Fibroblast of skin of abdomen (primary cell): Measurements from ENCODE around the gene HSPB2. TPM values are rescaled to one million over a fixed set of nuclear protein-coding genes. Genes with fewer than 3 reads are reported as not detected.
A peak's percentile ranks its signal among the peaks of the same experiment; 100 is the strongest.
"Not testable (repeated sequence)": the region's sequence is repeated elsewhere in the genome, so short reads cannot be mapped to it uniquely, and the experiment has no call there.

Source experiments
- DNase-seq: peaks from one replicate; pipeline ENCODE4 v3.0.0-alpha.2; 2013
- polyA plus RNA-seq, 2 experiments: library from polyadenylated mRNA; unstranded; fragments of 120-200 nt; gene quantifications; one replicate each; pipeline ENCODE4 v1.2.1, GENCODE V29; 2013; ENCODE audit not compliant: insufficient read length in 2 of 2

The HSPB2 gene, protein sequence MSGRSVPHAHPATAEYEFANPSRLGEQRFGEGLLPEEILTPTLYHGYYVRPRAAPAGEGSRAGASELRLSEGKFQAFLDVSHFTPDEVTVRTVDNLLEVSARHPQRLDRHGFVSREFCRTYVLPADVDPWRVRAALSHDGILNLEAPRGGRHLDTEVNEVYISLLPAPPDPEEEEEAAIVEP
- polyA plus RNA-seq (2013, experiment 1 of 2; ENCODE audit: insufficient read length): 1.4 TPM
- polyA plus RNA-seq (2013, experiment 2 of 2; ENCODE audit: insufficient read length): 1.7 TPM

DNA sequence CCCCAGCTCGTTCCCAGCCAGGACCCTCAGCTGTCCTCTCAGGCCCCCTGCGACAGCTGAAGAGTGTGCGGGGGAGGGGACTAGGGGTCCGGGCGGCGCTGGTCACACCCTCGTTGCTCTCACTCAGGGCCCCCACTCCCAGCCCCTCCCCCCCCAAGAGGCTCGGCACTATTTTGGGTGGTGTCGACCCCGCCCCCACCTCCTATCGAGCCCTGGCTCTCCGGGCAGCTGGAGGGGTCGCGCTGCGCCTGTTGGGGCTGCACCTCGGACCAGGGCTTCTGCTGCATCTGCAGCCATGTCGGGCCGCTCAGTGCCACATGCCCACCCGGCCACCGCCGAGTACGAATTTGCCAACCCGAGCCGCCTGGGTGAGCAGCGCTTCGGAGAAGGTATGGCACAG lies at the start of gene HSPB2:
HSPB2 (plus strand) TSS at position 200 of the 400 bp plus-strand sequence; CDS start at position 296, 96 bp downstream.
- DNase-seq: no peak

DNA sequence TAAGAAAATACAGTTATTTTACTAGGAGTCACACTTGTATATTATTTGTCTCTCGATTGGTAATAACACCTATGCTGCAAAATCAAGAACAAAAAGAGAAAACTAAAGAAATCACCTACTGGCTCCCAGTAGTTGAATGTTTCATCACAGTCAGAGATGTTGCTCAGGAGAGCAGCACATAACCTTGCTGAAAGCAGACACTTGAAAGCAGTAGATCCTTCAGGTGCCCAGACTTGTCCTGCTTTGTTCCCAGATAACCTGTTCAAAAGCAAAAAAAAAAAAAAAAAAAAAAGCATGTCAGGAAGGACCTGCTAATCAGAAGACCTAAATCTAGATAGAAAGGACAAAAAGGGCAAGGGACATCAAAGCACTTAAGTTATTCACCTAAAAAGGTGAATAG lies 42.4 kb upstream of the HSPB2 start:
- DNase-seq: no peak

GRCh38 chr11:111870522-111870885 lies 42.0 kb upstream of the HSPB2 start:
- DNase-seq: no peak

DNA sequence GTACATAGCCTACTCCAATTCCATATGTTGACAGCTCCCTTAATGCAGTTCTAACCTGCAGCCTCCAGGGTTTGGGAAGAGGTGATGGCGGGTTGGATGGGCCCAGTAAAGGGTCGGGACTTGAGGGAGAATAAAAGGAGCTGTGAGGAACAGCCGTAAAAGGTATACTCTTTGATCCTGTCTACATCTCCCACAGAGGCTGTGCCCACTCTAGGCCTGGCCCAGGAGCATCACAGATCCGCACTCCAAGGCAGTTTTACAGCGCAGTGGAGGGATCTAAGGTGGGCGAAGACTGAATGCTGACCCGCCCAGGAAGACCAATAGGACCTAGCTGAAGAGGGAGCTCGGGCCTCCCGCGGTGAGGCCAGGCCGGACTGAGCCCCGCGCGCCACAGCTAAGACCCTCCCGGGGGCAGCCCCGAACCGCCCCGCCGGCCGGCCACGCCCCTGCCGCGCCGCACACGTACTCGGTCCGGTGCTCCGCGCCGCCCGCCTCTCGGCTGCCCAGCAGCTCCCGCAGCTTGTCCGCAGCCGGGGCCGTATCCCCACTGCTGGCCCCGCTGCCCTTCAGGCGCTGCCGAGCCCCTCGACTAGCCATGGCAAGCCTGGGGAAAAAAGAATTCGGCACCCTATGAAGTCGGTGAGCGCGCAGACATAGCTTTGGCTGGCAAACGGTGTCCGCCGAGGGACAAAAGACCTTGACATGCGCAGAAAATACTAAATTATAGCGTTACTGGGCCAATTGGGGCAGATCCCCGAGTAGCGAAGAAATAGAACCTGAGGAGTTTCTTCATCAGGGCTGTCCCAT lies 41.4 kb upstream of the HSPB2 start, which contains the start of gene ALG9:
ALG9 (minus strand) TSS at position 696 of the 807 bp plus-strand sequence; CDS start at position 597, 99 bp downstream.
- peak; percentile 87 for DNase-seq

DNA sequence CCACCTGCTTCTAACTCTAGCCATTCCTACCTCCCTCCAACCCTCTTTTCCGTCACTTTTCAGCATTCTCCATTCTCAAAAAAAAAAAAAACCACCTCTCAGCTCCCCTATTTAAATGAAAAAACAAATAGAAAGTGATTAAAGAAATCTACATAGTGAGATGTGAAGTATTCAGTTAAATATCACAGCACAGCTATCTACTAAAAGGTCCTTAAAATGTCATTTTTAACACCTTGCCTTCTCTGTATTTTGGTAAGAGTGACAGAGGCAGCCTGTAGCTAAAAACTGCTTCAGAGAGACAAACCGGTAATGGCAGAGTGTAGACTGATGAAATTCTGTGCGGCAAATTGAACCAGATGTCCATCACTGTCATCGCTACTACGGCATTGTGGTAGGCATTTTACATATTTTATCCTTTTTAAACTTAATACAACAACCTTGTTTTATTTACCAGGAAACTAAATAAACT lies 40.8 kb upstream of the HSPB2 start:
- no peak for DNase-seq

DNA sequence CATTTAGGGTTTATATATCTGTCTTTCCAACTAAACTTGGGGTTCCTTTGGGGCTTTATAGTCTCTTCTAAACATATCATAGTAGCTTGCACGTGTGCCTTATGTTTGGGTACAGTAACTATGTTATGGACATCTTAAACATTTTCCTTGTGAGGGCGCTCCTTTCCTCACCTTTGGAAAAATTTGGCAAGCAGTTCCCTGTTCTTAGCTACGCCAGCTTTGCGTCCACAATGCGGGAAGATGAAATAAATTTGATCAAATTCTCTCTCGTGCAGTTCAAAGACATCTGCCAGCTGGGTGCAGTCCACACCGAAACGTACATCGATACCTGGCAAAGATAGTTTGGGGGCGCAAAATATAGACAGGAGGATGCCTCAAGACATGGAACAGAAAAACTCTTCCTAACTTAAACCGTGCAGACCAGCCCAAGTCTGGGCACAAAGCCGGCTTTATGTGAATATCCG lies 34.1 kb upstream of the HSPB2 start:
- peak; percentile 31 for DNase-seq

DNA sequence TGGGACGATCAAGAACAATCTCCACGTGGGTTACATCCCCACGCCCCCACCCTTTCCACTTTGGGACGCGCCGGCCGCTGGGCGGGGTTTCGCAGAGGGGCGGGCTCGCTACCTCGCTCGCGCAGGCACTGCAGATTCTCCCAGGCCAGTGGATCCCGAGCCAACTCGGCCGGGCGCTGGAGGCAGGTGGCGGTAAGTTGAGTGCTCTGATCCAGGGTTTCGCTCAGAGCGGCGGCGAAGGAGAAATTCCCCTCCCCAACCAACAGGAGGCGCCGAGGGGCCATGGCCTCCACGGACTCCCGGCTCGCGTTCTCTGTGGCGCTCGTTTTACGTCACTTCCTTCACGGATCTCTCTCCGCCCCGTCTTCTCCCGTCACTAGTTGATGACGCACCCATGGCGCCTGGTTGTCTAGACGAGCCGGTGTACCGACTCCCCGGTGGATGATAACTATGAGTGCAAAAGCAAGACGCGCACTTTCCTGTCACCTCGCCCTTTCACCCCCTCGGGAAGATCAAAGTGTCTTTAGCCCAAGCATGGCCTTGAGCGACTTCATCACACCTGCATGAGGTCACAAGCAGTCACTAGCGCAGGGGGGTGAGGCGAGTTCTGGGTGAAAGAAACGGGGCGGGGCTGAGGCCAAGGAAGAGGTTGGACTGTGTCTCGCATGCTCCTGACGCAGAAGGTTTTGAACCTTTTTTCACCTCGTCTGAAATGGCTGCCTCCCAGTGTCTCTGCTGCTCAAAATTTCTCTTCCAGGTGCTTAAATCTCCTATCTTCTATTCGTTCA lies 33.5 kb upstream of the HSPB2 start, which contains the start of the genes CFAP68 and FDXACB1:
CFAP68 (plus strand) TSS at position 693 of the 788 bp plus-strand sequence; CDS start at position 713, 20 bp downstream.
FDXACB1 (minus strand) TSS at position 317 of the 788 bp plus-strand sequence; CDS start at position 284, 33 bp downstream.
- DNase-seq: peak; percentile 98

- no peak for DNase-seq
These were observed 32.9 kb upstream of the HSPB2 start for GRCh38 chr11:111879637-111879960.

DNA sequence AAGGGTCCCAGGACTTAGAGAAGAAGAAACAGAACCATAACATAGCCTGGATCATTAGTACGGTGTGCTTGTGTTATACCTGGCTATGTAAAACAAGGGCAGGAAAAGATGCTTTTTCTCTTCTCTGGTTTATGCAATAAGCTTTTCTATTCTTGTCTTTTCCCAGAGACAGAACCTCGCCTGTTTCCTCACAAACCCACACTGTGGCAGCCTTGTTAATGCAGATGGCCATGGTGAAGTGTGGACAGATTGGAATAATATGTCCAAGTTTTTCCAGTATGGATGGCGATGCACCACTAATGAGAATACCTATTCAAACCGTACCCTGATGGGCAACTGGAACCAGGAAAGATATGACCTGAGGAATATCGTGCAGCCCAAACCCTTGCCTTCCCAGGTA lies 30.3 kb upstream of the HSPB2 start:
- no peak for DNase-seq

- not testable (repeated sequence) for DNase-seq
These were observed 27.5 kb upstream of the HSPB2 start for GRCh38 chr11:111885053-111885452.

DNA sequence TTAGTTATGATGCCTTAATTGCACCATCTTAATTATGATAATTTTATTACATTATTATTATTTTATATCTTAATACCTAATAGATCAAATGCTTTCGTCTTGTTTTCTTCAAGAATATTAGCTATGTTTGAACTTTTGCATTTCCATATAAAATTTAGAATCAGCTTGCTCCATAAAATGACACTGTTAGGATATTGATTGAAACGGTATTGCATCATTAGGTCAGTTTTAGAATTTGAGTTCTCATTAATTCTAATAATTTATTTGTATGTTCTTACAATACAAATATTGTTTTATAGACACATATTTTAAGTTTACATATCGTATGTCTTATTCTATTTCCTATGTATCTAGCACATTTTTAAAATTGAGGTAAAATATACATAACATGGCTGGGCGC lies 26.5 kb upstream of the HSPB2 start:
- no peak for DNase-seq

GRCh38 chr11:111886844-111887243 lies 25.7 kb upstream of the HSPB2 start:
- no peak for DNase-seq

GRCh38 chr11:111905411-111905810 lies 7.1 kb upstream of the HSPB2 start:
- DNase-seq: peak; percentile 40

DNA sequence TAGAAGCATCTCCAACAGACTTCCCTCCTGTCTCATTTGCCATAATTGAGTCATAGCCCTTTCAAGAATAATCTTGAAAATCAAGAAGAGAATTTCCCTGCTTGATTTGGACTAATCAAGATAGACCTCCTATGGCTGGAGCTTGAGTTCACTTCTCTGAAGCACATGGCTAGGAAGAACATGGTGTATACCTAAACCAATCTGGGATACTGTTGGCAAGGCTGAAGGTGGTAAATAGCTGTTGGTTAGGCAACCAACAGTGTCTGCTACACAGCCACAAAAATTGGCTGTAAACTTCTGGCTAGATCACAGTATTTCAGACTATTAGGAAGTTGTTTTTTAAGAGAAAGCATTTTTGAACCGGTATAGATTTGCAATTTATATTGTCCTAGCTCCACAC lies 5.9 kb upstream of the HSPB2 start:
- no peak for DNase-seq

DNA sequence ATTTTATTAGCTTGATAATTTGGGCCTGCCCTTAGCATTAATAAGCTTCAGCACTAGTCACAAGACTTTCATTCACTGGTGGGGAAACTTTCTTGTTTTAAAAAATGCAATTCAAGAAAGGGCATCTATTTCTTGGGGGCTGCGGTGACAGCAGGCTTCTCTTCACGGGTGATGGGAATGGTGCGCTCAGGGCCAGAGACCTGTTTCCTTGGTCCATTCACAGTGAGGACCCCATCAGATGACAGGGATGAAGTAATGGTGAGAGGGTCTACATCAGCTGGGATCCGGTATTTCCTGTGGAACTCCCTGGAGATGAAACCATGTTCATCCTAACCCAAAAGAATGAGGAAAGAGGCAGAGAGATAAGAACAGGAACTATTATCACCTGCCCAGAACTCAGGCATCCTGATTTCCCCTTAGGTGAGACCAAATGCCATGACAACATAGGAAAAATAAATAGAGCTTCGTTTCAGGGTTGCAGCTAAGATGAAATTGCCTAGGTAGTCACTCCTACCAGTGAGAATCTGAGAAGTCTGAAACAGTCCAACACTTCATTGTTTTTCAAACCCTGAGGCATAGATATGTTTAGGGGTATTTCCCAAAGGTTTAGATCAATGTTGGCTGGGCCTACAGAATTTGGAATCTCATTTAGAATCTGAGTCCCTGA lies 3.8 kb upstream of the HSPB2 start:
- DNase-seq: no peak

DNA sequence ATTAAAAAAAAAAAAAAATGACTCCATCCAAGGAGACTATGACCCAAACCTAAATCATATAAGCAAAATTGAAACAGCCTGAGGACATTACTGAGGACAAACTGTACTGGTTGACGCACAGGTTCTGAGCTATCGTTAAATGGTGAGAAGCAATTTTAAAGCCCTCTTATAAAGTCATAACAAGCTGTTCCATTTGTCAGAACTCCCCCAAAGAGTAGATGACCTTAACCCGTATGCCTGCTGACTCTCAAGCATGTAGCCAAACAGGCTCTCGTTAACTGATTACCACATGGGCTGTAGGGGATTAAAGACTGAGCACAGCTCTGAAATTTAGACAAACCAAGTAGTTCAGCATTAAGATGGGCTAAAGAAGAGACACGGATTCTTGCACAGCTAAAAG lies 3.2 kb upstream of the HSPB2 start:
- no peak for DNase-seq

DNA sequence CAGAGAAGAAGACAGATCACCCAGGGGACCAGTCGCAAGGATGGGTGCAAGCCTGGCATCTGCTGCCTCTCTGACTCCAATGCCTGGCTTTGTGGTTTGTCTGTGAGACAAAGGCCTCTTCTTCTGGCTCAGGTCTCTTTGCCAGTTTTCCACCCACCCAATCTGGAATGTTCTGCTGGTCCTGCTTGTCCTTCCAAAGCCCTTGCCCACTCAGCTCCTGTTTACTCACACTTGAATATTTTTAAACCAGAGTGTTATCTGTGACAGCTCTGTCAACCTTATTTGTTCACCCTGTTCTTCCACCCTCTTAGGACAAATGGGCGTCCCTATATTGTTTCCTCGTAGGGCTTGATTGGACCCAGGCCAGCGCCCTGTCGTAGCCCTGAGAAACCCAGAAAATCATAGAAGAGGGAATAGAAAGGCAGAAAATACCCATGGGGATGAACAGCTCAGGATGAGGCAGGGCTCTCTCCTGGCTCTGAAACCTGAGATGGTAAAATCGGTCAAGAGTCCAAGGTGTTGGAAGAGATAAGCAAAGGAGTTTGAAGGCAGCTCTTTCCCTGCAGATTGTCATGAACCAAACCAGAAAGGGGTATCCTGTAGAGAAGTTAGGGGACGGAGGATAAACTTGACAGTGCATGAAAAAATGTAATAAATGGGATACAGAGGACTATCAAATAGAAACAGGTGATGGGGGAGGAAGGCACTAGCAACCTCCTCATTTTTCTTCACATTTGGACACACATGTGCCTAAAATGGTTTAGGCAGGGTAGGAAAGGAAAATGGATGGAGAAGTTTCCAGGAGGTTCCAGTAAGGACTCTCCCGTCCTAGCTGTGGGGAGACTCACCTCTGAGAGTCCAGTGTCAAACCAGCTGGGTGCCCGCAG lies 1.6 kb upstream of the HSPB2 start:
- DNase-seq: no peak

GRCh38 chr11:111911563-111912401 lies 752 bp upstream of the HSPB2 start, which contains the start of gene CRYAB:
TSS of gene CRYAB (minus strand) at chr11:111911770. CDS start at chr11:111911724, 46 bp downstream.
- peak; percentile 81 for DNase-seq

- DNase-seq: no peak
These were observed 712 bp downstream of the HSPB2 start for GRCh38 chr11:111913031-111913861.
